GM21576 (cell line): ENCODE results near the gene TUBGCP6.
"Not testable (repeated sequence)": the region's sequence is repeated elsewhere in the genome, so short reads cannot be mapped to it uniquely, and the experiment has no call there.

Experiments
- ATAC-seq: cut with Tn5 transposase; IDR thresholded peaks from one replicate; pipeline ENCODE4 v1.9.1; 2021; ENCODE audit warnings: mild to moderate bottlenecking, moderate library complexity; ENCODE audit not compliant: unreplicated experiment

TUBGCP6 gene

GRCh38 chr22:50171965-50172421 is 72.8 kb downstream of the TUBGCP6 start:
- no peak for ATAC-seq

GRCh38 chr22:50171319-50171964 is 73.4 kb downstream of the TUBGCP6 start:
- no peak for ATAC-seq

- no peak for ATAC-seq
These were observed 74.1 kb downstream of the TUBGCP6 start, which contains the start of gene PANX2 for GRCh38 chr22:50170453-50171318. PANX2 (plus strand) TSS chr22:50170731; CDS start chr22:50170731, 0 bp downstream.

- ATAC-seq: no peak
These were observed 75.0 kb downstream of the TUBGCP6 start for GRCh38 chr22:50169774-50170341.

- ATAC-seq: no peak
These were observed 75.6 kb downstream of the TUBGCP6 start for GRCh38 chr22:50169181-50169759.

GRCh38 chr22:50168490-50169180 is 76.2 kb downstream of the TUBGCP6 start:
- not testable (repeated sequence) for ATAC-seq

- no peak for ATAC-seq
These were observed 76.9 kb downstream of the TUBGCP6 start for GRCh38 chr22:50167689-50168489.
